Natural killer cell (primary cell): ENCODE results near the gene ROR1. TPM values are rescaled to one million over a fixed set of nuclear protein-coding genes. Genes with fewer than 3 reads are reported as not detected.

Experiments used
- ATAC-seq, 3 donors: fragments of 150-1000 bp in 2 of 3; fragments of 200-7000 bp in 1 of 3; cut with Tn5 transposase; 1 replicate in 1 of 3; 2 replicates in 2 of 3; pipeline ENCODE4 v1.10.0; 2021; ENCODE audit warnings: mild to moderate bottlenecking in 2 of 3, moderate library complexity in 2 of 3
- DNase-seq, 2 donors: peaks; one replicate each; pipeline versions ENCODE4 v3.0.0 to v3.0.0-alpha.2; 2013 to 2021; ENCODE audit warnings: mixed read lengths in 1 of 2
- H3K27ac ChIP-seq: one replicate; pipeline ENCODE4 v1.5.1; 2013; ENCODE audit warnings: mild to moderate bottlenecking, low read length
- H3K27me3 ChIP-seq: one replicate; pipeline ENCODE4 v1.6.1; 2013; ENCODE audit warnings: low read length; ENCODE audit not compliant: control insufficient read depth, insufficient read depth
- H3K36me3 ChIP-seq: one replicate; pipeline ENCODE4 v1.6.1; 2013; ENCODE audit warnings: low read length; ENCODE audit not compliant: control insufficient read depth, insufficient read depth
- H3K4me1 ChIP-seq: one replicate; pipeline ENCODE4 v1.6.1; 2013; ENCODE audit warnings: low read length; ENCODE audit not compliant: control insufficient read depth, insufficient read depth
- H3K4me3 ChIP-seq: one replicate; pipeline ENCODE4 v1.5.1; 2013; ENCODE audit warnings: low read length
- H3K9me3 ChIP-seq: one replicate; pipeline ENCODE4 v1.6.1; 2013; ENCODE audit warnings: low read length; ENCODE audit not compliant: control insufficient read depth, insufficient read depth
- H3K27ac Mint-ChIP-seq, 2 donors: one replicate each; pipeline ENCODE4 v1.8.0; 2022; ENCODE audit warnings: mild to moderate bottlenecking in 2 of 2, mixed read lengths in 2 of 2, moderate library complexity in 1 of 2
- H3K27me3 Mint-ChIP-seq, 2 donors: one replicate each; pipeline ENCODE4 v1.8.0; 2022; ENCODE audit warnings: low read depth in 2 of 2, mixed read lengths in 2 of 2
- H3K36me3 Mint-ChIP-seq: one replicate; pipeline ENCODE4 v1.8.0; 2022; ENCODE audit warnings: mixed read lengths
- H3K4me1 Mint-ChIP-seq, 2 donors: one replicate each; pipeline ENCODE4 v1.8.0; 2022; ENCODE audit warnings: mixed read lengths in 2 of 2
- H3K4me3 Mint-ChIP-seq: one replicate; pipeline ENCODE4 v1.8.0; 2022; ENCODE audit warnings: mild to moderate bottlenecking, moderate library complexity, mixed read lengths
- H3K9me3 Mint-ChIP-seq, 2 donors: one replicate each; pipeline ENCODE4 v1.8.0; 2022; ENCODE audit warnings: mixed read lengths in 2 of 2
- WGBS: methylation state at CpG from one replicate; pipeline ENCODE4 v1.1.7; 2013; ENCODE audit warnings: missing lambda C conversion rate; ENCODE audit not compliant: insufficient coverage; 5-methylcytosine and 5-hydroxymethylcytosine counted together
- intact Hi-C: fragments of 100-400 bp; cut with micrococcal nuclease; formaldehyde crosslinking; loops from one replicate; pipeline ENCODE4 v1.14.2; 2022
- total RNA-seq, 4 donors: library from RNA; stranded (reverse); fragments of 120-200 nt in 1 of 4; gene quantifications; one replicate each; pipeline versions ENCODE4 v1.2.3 to v1.2.4, GENCODE V29; 2013 to 2022
- TF ChIP-seq, protein P1 (sequence below): fragments of 200-600 bp; IDR thresholded peaks from one replicate; pipeline ENCODE4 v1.8.0; 2022; ENCODE audit warnings: antibody characterized with exemption

The ROR1 gene
- total RNA-seq, 3 donors from 2014 or later (not counting 1 experiment from before 2014, with no cell fraction given) = 0.05 to 0.35 (median 0.27) TPM

DNA sequence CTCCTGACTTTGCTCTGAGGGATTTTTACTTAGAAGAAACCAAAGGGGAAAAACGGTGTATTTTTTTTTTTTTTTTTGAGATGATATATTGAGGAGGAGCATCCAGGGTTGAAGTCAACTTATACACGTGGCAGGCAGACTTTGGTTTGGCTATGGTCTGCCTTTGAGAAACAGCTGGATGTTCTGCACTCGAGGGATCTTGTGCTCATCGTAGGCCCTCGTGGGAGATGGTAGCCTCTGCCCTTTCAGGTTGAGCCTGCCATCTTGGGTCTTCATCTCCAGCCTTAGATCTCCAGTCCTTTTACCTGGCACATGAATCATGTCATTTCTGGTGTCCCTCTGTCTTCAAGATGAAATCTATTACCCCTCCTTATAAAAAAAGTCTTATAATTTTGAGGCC lies 362.5 kb downstream of the ROR1 start:
- peaks cover 5 to 17% of the 10 kb centered on the region in 2 donors for H3K27me3 Mint-ChIP-seq
- Histone ChIP-seq H3K36me3 (no peaks in the 10 kb centered on the region), H3K9me3 (no peaks in the 10 kb centered on the region), H3K4me3 (no peak overlapping the region), H3K27ac (no peak overlapping the region), H3K27me3 (no peaks in the 10 kb centered on the region), H3K4me1 (no peaks in the 10 kb centered on the region)
- no peaks in the 10 kb centered on the region for H3K9me3 Mint-ChIP-seq
- TF ChIP-seq, protein P1, sequence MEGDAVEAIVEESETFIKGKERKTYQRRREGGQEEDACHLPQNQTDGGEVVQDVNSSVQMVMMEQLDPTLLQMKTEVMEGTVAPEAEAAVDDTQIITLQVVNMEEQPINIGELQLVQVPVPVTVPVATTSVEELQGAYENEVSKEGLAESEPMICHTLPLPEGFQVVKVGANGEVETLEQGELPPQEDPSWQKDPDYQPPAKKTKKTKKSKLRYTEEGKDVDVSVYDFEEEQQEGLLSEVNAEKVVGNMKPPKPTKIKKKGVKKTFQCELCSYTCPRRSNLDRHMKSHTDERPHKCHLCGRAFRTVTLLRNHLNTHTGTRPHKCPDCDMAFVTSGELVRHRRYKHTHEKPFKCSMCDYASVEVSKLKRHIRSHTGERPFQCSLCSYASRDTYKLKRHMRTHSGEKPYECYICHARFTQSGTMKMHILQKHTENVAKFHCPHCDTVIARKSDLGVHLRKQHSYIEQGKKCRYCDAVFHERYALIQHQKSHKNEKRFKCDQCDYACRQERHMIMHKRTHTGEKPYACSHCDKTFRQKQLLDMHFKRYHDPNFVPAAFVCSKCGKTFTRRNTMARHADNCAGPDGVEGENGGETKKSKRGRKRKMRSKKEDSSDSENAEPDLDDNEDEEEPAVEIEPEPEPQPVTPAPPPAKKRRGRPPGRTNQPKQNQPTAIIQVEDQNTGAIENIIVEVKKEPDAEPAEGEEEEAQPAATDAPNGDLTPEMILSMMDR = no peak
- no peak for ATAC-seq
- H3K4me3 Mint-ChIP-seq = no peak overlapping the region
- DNase-seq = no peak
- H3K27ac Mint-ChIP-seq = no peak overlapping the region
- 80% methylated on average over 5 of the region's 5 CpGs for WGBS
- no peaks in the 10 kb centered on the region for H3K4me1 Mint-ChIP-seq
- intact Hi-C loops = no loop called here
- H3K36me3 Mint-ChIP-seq = no peaks in the 10 kb centered on the region

DNA sequence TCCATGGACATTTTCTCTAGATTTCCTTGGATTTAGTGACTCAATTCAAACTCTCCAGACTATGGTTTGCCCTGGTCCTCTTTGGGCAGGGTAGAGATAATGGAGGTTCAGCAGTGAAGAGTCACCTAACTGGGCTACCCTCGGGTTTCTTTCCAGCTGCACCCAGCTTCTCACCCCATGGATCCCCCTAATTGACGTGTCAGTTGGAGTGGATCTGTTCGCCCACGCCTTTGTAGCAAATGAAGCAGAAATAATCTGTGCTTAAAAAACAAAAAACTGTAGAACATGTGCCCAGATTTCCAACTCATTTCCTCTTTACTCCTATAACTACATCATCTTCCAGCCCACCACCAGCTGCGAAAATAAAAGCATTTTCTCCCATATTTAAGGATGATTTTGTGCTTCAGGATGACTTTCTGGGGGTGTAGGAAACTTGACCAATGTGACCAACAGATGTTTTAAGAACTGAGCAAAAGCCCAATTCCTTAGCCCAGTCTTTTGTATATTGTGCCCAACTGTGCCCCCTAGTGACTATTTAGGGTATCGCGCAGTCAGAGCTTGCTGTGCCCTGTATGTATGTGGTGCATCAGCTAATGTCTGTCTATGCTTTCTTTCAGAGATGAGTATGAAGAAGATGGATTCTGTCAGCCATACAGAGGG lies 363.1 kb downstream of the ROR1 start:
- no peaks in the 10 kb centered on the region for H3K27me3 ChIP-seq
- H3K27ac ChIP-seq = no peak overlapping the region
- intact Hi-C loops = loop anchor here (1.0 kb wide), 2 partner anchors 445 to 521 kb away; no protein-coding TSS in a partner anchor
- TF ChIP-seq, protein P1 = peak; percentile 78
- Mint-ChIP-seq H3K36me3 (no peaks in the 10 kb centered on the region), H3K9me3 (no peaks in the 10 kb centered on the region), H3K4me3 (no peak overlapping the region), H3K4me1 (no peaks in the 10 kb centered on the region), H3K27ac (no peak overlapping the region), H3K27me3 (peaks cover 5 to 17% of the 10 kb centered on the region in 2 donors)
- no peaks in the 10 kb centered on the region for H3K9me3 ChIP-seq
- H3K4me3 ChIP-seq = no peak overlapping the region
- H3K4me1 ChIP-seq = no peaks in the 10 kb centered on the region
- ATAC-seq (peak; percentile 70 to 88 (median 75)), DNase-seq (peak; percentile 43 to 78)
- WGBS = 42% methylated on average over 6 of the region's 7 CpGs
- no peaks in the 10 kb centered on the region for H3K36me3 ChIP-seq

DNA sequence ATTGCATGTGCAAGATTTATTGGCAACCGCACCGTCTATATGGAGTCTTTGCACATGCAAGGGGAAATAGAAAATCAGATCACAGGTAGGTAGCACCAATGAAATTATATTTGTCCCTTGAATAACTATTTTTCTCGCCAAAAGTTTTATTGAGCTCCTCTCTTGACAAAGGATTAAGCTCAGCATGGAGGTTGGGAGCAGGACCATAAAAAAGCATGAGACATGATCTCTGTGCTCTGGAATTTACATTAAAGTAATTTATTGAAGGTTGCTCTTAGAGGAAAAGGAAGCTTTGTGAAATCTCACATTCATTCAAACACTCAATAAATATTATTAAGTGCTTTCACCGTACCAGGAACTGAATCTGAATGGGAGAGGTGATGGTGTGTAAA lies 363.6 kb downstream of the ROR1 start:
- DNase-seq (no peak), ATAC-seq (no peak)
- Mint-ChIP-seq H3K27me3 (peaks cover 5 to 17% of the 10 kb centered on the region in 2 donors), H3K4me3 (no peak overlapping the region), H3K36me3 (no peaks in the 10 kb centered on the region), H3K4me1 (no peaks in the 10 kb centered on the region), H3K27ac (no peak overlapping the region), H3K9me3 (no peaks in the 10 kb centered on the region)
- 38% methylated on average over 3 of the region's 4 CpGs for WGBS
- H3K4me3 ChIP-seq = no peak overlapping the region
- H3K36me3 ChIP-seq = no peaks in the 10 kb centered on the region
- H3K4me1 ChIP-seq = no peaks in the 10 kb centered on the region
- TF ChIP-seq, protein P1 = peak; percentile 32
- H3K9me3 ChIP-seq = no peaks in the 10 kb centered on the region
- intact Hi-C loops = loop anchor here (1.0 kb wide), 2 partner anchors 445 to 521 kb away; no protein-coding TSS in a partner anchor
- no peak overlapping the region for H3K27ac ChIP-seq
- H3K27me3 ChIP-seq = no peaks in the 10 kb centered on the region

DNA sequence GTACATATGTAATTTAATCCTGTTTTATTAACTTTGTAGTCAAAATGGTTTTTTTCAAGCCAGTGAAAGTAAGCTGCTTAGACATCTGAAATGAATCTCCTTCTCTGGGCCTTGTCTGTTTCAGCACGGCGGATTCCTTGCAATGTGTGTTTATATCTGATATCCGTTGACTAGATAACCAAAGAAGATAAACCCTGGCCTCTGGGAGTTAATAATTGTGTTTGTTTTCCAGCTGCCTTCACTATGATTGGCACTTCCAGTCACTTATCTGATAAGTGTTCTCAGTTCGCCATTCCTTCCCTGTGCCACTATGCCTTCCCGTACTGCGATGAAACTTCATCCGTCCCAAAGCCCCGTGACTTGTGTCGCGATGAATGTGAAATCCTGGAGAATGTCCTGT lies 366.1 kb downstream of the ROR1 start:
- Mint-ChIP-seq H3K4me1 (no peaks in the 10 kb centered on the region), H3K9me3 (no peaks in the 10 kb centered on the region), H3K4me3 (no peak overlapping the region), H3K36me3 (no peaks in the 10 kb centered on the region), H3K27ac (no peak overlapping the region), H3K27me3 (peaks cover 9 to 17% of the 10 kb centered on the region in 2 donors)
- ATAC-seq (no peak), DNase-seq (no peak)
- Histone ChIP-seq H3K27ac (no peak overlapping the region), H3K36me3 (no peaks in the 10 kb centered on the region), H3K4me3 (no peak overlapping the region), H3K27me3 (no peaks in the 10 kb centered on the region), H3K9me3 (no peaks in the 10 kb centered on the region), H3K4me1 (no peaks in the 10 kb centered on the region)
- TF ChIP-seq, protein P1 = no peak
- intact Hi-C loops = no loop called here
- 98% methylated on average over 10 of the region's 10 CpGs for WGBS
